SU-DHL-6 (cell line): Measurements from ENCODE around the gene SYPL1.
A peak's percentile ranks its signal among the peaks of the same experiment; 100 is the strongest.

Experiments
- H2AFZ ChIP-seq: fragments of 200-600 bp; sonication (generic); 2 replicates; pipeline ENCODE4 v1.6.1; 2014; ENCODE audit warnings: low read depth, mild to moderate bottlenecking, moderate library complexity, mixed read lengths, antibody characterized with exemption, low read length; ENCODE audit not compliant: severe bottlenecking
- H3F3A ChIP-seq: fragments of 200-600 bp; shearing (Covaris generic); 2 replicates; pipeline ENCODE4 v1.6.0; 2016; ENCODE audit warnings: antibody characterized with exemption, mild to moderate bottlenecking; ENCODE audit not compliant: insufficient read depth
- H3K27ac ChIP-seq: fragments of 200-600 bp; sonication (generic); 2 replicates; pipeline ENCODE4 v1.5.1; 2016; ENCODE audit warnings: low read depth, mild to moderate bottlenecking, low read length, moderate library complexity, mixed read lengths
- H3K27me3 ChIP-seq: fragments of 200-600 bp; sonication (generic), shearing (Covaris generic); 2 replicates; pipeline ENCODE4 v1.6.0; 2014; ENCODE audit warnings: mild to moderate bottlenecking, low read length
- H3K36me3 ChIP-seq: fragments of 200-600 bp; sonication (generic); 2 replicates; pipeline ENCODE4 v1.6.1; 2014; ENCODE audit warnings: mild to moderate bottlenecking, low read length, mixed read lengths
- H3K4me2 ChIP-seq: fragments of 300-600, 200-600 bp; shearing (Covaris generic), sonication (generic); 2 replicates; pipeline ENCODE4 v1.6.0; 2014; ENCODE audit warnings: low read length, low read depth, mild to moderate bottlenecking; ENCODE audit not compliant: poor library complexity, severe bottlenecking
- H3K4me3 ChIP-seq: fragments of 200-600 bp; sonication (generic); 2 replicates; pipeline ENCODE4 v1.5.1; 2014; ENCODE audit warnings: antibody characterized with exemption, low read length, mild to moderate bottlenecking, mixed read lengths; ENCODE audit not compliant: insufficient read depth, poor library complexity, severe bottlenecking
- H3K79me2 ChIP-seq: fragments of 200-600 bp; sonication (generic); 2 replicates; pipeline ENCODE4 v1.6.1; 2014; ENCODE audit warnings: mild to moderate bottlenecking, low read length, moderate library complexity; ENCODE audit not compliant: insufficient read depth
- H3K9ac ChIP-seq: fragments of 200-600 bp; sonication (generic); 2 replicates; pipeline ENCODE4 v1.7.0; 2014; ENCODE audit warnings: mild to moderate bottlenecking, low read length
- H3K9me2 ChIP-seq: fragments of 200-600 bp; sonication (generic); replicated peaks from 2 replicates; pipeline ENCODE4 v1.6.1; 2014; ENCODE audit warnings: low read length; ENCODE audit not compliant: insufficient read depth
- H3K9me3 ChIP-seq: fragments of 200-600 bp; sonication (generic); 2 replicates; pipeline ENCODE4 v1.6.1; 2014; ENCODE audit warnings: low read length, mixed read lengths; ENCODE audit not compliant: insufficient read depth
- H4K20me1 ChIP-seq: fragments of 200-600 bp; sonication (generic); 2 replicates; pipeline ENCODE4 v1.6.1; 2014; ENCODE audit warnings: low read depth, mild to moderate bottlenecking, antibody characterized with exemption, low read length, moderate library complexity, mixed read lengths
- CTCF ChIP-seq: fragments of 200-600 bp; sonication (generic); IDR thresholded peaks from one replicate; pipeline ENCODE4 v1.5.1; 2017; ENCODE audit warnings: antibody characterized with exemption, mild to moderate bottlenecking, low read length, moderate library complexity; ENCODE audit not compliant: insufficient read depth, poor library complexity, severe bottlenecking
- EZH2phosphoT487 ChIP-seq: fragments of 200-600 bp; sonication (generic), shearing (Covaris generic); conservative IDR thresholded peaks from 2 replicates; pipeline ENCODE4 v1.6.1; 2018; ENCODE audit warnings: mild to moderate bottlenecking, antibody characterized with exemption, low read length, moderate library complexity, mixed read lengths

The SYPL1 gene

GRCh38 chr7:106111655-106112117, 426 bp downstream of the SYPL1 start:
- peak overlapping the region; percentile 92 for H3K9ac ChIP-seq
- H3F3A ChIP-seq, result peaks cover 31% of the 10 kb centered on the region
- H3K36me3 ChIP-seq, result peaks cover 21% of the 10 kb centered on the region
- H3K79me2 ChIP-seq, result peaks cover 61% of the 10 kb centered on the region
- no peaks in the 10 kb centered on the region for H3K9me3 ChIP-seq
- H3K9me2 ChIP-seq, result no peaks in the 10 kb centered on the region
- no peak for TF ChIP-seq EZH2phosphoT487
- TF ChIP-seq CTCF, result no peak
- H3K27ac ChIP-seq, result peak overlapping the region; percentile 84
- peak overlapping the region; percentile 83 for H3K4me2 ChIP-seq
- H3K4me3 ChIP-seq, result peak overlapping the region; percentile 79
- no peak overlapping the region for H2AFZ ChIP-seq
- H4K20me1 ChIP-seq, result no peaks in the 10 kb centered on the region; the same call in 1 of the 2 replicates
- no peaks in the 10 kb centered on the region for H3K27me3 ChIP-seq

- H3K9ac ChIP-seq, result peak overlapping the region; percentile 92
- H3K4me3 ChIP-seq, result peak overlapping the region; percentile 79
- no peaks in the 10 kb centered on the region for H3K27me3 ChIP-seq
- H2AFZ ChIP-seq, result no peak overlapping the region
- H3K4me2 ChIP-seq, result peak overlapping the region; percentile 83
- H3K9me3 ChIP-seq, result no peaks in the 10 kb centered on the region
- peak overlapping the region; percentile 84 for H3K27ac ChIP-seq
- peaks cover 32% of the 10 kb centered on the region for H3F3A ChIP-seq
- peaks cover 67% of the 10 kb centered on the region for H3K79me2 ChIP-seq
- H3K36me3 ChIP-seq, result peaks cover 24% of the 10 kb centered on the region
- no peaks in the 10 kb centered on the region; the same call in 1 of the 2 replicates for H4K20me1 ChIP-seq
- TF ChIP-seq CTCF (no peak), EZH2phosphoT487 (no peak)
- no peaks in the 10 kb centered on the region for H3K9me2 ChIP-seq
Observed at GRCh38 chr7:106110885-106111654, 1.0 kb downstream of the SYPL1 start.

GRCh38 chr7:106110238-106110560, 1.9 kb downstream of the SYPL1 start:
- Histone ChIP-seq H3K27ac (peak overlapping the region; percentile 84), H3K36me3 (peaks cover 29% of the 10 kb centered on the region), H2AFZ (no peak overlapping the region), H4K20me1 (peaks cover 3% of the 10 kb centered on the region; the same call in 1 of the 2 replicates), H3K9ac (peak overlapping the region; percentile 92), H3K9me3 (no peaks in the 10 kb centered on the region), H3K79me2 (peaks cover 76% of the 10 kb centered on the region), H3F3A (peaks cover 40% of the 10 kb centered on the region), H3K4me2 (peak overlapping the region; percentile 83), H3K4me3 (peak overlapping the region; percentile 79), H3K9me2 (no peaks in the 10 kb centered on the region), H3K27me3 (no peaks in the 10 kb centered on the region)
- TF ChIP-seq EZH2phosphoT487 (no peak), CTCF (no peak)
